Erythroblast (primary cell): ENCODE results near the gene LSAMP.

ENCODE experiments used
- DNase-seq, 2 experiments: peaks; one replicate each; lab custom pipeline; 2025; lab: John Stamatoyannopoulos, UW
- GATA1 ChIP-seq: IDR thresholded peaks from 2 replicates; pipeline ENCODE4 v1.6.1; 2011; ENCODE audit warnings: low read depth, mild to moderate bottlenecking, control low read depth, low read length, moderate library complexity
- POLR2A ChIP-seq: IDR thresholded peaks from 2 replicates; pipeline ENCODE4 v1.6.1; 2011; ENCODE audit warnings: mild to moderate bottlenecking, low read length

LSAMP gene

DNA sequence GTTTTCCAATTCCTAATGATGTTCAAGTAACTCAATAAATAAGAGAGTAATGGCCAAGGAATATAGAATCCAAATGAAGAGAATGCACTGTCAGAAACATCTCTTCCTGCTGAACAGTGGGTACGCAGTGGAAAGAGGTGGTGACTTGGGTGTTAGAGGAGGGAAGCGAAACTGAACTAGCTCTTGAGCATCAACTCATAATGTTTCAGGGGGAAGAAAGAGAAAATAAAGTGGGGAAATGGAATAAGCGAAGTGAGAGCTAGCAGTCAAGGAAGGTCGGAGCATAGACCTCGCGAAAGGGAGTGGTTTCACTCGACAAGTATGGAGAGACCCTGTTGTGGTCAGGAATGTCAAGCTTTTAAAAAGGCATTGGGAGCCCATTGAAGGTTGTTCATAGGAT, 512.5 kb downstream of the LSAMP start:
- TF ChIP-seq POLR2A (no peak), GATA1 (no peak)
- no peak for DNase-seq

DNA sequence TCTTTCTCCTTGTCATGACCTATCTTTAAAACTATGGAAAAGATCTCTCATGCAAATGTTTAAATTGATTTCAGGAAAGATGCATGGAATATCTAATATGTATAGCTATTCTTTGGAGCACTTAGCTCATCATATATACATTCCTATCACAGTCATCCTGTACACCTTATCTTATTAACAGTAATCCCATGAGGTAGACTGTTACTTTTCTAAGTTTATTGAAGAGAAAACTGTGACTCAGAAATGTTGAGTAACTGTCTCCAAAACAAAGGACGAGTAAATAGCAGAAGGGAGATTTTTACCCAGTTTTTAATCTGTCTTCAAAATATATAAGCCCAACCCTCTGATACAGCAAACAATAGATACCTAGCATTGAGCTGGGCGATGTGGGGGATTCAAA, 513.7 kb downstream of the LSAMP start:
- DNase-seq, result no peak
- no peak for TF ChIP-seq GATA1
- TF ChIP-seq POLR2A, result no peak

DNA sequence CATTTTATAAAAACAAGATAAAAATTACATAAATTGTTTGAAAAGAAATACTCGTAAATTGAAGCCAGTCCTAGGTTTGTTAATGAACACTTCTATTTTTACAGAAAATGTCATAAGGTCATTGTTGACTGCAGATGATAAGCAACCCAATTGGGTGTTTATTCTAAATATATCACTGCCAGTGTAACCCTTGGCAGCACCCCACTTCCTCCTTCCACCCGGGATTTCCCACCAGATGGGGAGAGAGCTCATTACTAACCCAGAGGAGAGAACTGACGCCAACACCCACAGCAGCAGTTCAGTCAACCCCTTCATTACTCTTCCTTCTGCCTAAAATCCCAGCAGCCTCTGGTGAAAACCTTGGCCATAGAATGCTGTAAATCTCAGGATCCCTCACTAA, 514.4 kb downstream of the LSAMP start:
- no peak for DNase-seq

DNA sequence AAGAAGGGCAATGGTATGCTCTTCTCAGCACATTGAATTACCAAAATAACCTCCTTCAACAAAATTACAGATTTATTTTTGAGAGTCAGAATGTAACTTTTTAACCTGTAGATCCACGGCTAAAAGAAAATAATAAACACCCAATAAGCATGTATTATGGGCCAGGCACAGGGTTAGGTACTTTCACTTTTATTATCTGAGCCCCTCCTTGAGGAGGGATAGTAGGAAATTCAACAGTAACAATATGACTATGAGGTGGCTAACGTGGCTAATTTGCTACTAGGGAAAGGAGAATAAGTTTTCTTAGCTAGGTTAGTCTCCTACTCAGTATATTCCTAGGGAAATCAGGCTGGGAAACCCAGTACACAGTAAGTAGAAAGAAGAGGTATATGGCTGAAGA, 515.1 kb downstream of the LSAMP start:
- TF ChIP-seq GATA1 (no peak), POLR2A (no peak)
- DNase-seq, result no peak

More for the DNA sequence above, 514.4 kb downstream of the LSAMP start:
- no peak for TF ChIP-seq GATA1
- TF ChIP-seq POLR2A, result no peak

DNA sequence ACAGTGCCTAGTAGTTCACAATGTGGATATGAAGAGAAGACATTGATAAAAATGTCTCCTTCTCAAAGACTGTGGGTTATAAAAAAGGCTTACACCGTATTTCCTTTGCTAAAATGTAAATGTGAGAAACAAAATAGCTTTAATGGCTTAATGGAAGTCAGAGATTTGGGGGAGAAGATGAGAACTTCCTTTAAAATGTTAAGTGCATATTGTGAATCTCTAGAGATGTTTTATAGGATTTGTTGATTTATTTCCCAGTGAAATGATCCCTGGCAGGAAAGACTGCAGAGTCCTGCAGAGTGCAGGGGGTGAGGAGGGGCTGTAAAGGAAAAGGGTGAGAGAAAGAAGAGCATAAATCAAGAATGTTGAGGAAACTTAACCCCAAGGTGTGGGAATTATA, 516.9 kb downstream of the LSAMP start:
- DNase-seq, result no peak
- TF ChIP-seq POLR2A (no peak), GATA1 (no peak)

DNA sequence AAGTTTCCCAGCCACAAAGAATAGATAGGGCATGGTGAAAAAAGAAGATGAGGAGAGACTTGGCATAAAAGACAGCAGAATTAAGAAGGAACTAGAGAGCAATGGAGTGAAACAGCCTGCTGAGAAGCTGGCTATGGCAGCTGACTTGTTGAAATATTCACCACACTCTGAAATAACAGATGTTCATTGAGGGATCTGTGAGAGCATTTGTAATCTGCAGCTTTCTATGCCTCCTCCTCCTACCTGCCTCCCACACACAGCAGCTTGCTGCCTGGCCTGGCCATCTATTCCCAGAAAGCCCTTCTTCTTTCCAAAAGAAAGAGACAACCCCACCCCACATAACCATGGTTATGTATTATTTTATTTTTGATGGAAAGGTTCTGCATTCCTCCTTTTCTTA, 518.1 kb downstream of the LSAMP start:
- no peak for DNase-seq
- no peak for TF ChIP-seq GATA1
- no peak for TF ChIP-seq POLR2A

DNA sequence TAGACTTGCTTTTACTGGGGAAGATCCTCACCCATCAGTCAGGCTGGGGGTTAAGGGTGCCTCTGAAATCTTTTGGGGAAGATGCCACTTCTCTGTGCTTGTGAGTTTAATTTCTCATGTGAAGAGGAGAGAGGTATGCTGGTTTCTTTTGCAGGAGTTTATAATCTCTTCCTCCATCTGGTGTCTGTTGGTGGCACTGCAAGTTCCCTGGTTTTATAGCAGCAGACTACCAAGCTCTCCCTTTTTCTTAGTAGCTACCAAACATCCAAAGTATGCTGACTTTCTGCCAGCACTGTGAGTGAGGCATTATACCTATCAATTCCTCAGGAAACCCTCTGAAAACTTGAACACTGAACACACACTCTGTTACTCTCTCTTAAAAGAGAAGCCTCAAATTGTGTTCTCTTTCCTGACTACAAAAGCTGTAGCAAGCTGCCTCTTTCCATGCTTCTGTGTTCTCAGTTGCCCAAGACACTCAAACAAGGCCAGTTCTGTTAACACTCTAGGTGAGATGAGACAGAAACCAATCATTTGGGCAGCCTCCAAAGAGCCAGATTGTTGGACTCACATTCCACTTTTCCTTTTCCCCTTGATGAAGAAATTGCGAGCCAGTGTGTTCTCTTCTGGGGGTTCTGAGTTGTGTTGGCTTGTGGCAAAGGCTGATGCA, 522.5 kb downstream of the LSAMP start:
- TF ChIP-seq GATA1 (no peak), POLR2A (no peak)
- DNase-seq, result no peak

DNA sequence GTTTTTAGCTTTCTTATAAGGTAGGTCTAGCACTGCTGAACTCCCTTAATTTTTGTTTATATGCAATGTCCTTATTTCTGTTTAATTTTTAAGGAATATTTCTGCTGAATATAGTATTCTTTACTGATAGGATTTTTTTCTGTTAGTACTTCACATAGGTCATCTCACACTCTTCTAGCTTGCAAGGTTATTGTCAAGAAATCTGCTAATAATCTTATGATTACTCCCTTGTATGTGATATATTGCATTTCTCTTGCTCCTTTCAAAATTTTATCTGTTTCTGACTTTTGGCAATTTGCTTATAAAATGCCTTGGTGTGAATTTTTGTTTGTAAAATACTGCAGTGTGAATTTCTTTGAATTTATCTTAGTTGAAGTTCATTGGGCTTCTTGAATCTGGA, 523.6 kb downstream of the LSAMP start:
- no peak for TF ChIP-seq POLR2A
- TF ChIP-seq GATA1, result no peak
- no peak for DNase-seq

DNA sequence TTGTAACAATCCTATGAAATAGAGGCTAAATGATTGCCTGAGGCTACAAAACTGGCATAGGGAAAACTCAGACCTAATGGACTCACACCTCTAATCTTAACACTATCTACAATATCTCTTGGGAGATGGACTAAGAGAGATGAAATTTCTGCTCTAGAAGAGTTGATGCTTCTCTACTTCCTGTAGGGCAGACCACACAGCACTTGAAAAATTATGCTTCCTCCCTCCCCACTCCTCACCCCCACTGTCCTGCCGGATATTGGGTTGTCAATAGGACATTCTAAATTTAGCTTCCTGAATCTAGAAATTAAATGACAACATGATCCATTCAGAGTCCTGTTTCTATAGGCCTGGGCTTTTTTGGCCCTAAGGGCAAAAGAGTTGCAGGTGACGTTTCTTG, 526.4 kb downstream of the LSAMP start:
- no peak for DNase-seq
- no peak for TF ChIP-seq GATA1
- no peak for TF ChIP-seq POLR2A

DNA sequence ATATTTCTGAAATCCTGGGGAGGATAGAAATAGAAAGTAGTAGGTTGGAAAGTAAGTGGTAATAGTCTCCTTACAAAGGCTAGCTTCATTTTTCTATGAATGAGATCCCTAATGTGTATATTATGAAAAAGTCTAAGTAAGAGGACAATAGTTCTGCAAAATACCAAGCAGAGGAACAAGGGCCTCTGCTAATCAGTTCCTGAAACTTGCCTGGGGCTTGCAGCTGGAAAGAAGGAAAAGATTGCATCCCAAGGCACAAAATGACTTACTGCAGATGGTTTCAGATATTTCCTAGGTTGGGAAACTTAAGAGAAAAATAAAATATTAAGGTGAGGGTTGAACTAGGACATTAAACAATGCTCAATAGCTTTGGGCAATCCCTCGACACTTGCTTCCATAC, 528.4 kb downstream of the LSAMP start:
- DNase-seq, result no peak
- TF ChIP-seq GATA1, result no peak
- TF ChIP-seq POLR2A, result no peak

DNA sequence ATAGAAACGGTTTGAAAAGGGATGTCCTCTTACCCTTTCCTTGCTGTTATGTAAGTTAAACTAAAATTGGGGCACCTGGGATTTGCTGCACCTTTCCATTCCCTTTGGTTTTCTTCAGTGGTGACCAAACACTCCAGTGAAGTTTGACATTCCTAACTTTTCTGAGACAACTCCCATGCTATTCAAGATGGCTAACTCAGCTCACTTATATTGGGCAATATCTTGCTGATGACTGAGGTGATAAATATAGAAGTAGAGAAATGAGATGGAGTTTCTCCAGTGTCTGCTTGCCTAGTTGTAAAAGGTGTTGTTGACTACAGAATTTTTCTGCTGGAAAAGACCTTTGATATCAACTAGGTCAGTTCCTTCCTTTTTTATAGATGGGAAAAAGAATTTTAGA, 530.2 kb downstream of the LSAMP start:
- TF ChIP-seq GATA1, result no peak
- TF ChIP-seq POLR2A, result no peak
- DNase-seq, result no peak

DNA sequence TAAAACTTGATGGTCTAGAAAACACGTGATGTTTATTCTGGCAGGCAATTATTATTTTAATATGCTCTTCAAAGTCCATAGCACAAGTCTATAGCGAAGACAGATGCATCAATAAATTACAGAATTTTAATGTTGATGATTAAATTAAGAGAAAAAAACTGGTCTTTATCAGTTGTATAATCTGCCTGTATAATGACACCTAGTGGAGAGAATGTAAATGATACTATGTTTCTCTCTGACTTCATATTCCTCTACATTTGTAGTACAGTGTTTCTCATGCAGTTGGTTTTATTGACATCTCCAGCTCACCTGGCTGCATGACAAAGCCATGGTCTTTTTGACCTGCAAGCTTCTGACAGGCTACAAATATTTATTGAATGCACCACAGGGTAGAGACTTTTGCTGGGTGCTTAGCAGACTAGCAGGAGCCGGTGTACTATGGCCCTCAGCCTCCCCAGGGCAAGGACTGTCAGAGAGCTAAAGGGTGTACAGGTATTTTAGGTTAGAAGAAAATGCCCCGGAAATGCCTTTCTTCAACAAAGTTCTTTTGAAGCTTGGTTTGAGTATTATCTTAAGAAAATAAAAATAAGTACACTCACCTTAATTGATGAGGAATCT, 532.1 kb downstream of the LSAMP start:
- no peak for TF ChIP-seq GATA1
- no peak for TF ChIP-seq POLR2A
- no peak for DNase-seq

DNA sequence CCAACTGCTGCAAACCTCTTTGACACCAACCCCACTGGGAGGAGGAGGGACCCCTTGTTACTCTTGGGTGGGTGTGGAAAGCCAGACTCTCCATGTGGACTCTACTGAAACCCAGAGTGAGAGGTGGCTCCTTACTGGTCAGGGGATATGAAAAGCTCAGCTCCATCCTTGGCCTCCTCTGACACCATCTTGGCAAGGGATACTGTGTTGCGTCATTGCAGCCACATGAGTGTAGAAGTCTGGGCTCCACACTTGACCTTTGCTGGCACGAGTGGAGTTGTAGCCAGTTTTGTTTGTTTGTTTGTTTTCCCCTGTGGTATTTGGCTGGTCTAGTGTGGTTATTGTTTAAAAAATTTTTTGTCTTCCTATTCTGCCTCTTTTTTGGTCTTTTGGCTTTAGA, 532.9 kb downstream of the LSAMP start:
- TF ChIP-seq POLR2A (no peak), GATA1 (no peak)
- DNase-seq, result no peak

DNA sequence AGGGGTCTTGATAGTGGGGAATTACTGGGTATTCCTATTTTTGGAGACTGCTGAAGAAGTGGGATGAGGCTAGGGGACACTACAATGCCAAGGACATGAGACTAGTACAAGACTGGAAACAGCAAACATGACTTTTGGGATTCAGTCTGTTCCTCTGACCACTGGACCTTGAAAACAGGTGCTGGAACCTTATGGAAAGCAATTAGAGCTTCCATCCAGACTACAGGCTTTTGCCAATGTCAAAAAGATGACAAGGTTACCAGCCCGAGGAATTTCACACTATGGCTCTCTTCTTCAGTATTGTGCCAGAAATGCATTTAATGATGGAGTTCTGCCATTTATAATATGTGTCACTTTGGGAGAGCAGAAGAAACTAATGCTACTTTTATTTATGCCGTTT, 539.4 kb downstream of the LSAMP start:
- no peak for DNase-seq
- no peak for TF ChIP-seq POLR2A
- TF ChIP-seq GATA1, result no peak

DNA sequence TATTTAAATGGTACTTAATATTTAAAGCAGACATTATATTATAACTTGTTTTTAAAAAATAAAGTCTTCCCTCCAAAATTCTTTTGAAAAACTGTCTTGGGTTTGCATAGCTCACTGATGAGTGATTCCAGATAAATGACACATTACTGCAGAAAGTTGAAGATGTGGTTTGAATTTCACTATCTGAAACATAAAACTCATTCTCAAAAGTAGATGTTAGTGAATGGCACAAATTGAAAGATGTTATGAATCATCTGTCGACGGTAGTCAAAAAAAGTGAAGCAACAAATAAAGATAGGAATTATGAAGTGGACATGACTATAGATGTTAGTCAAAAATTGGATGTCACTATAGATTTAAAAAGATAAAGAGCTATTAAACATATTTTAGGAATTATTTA, 541.4 kb downstream of the LSAMP start:
- TF ChIP-seq GATA1 (no peak), POLR2A (no peak)
- no peak for DNase-seq
